Stomach (tissue), 4 donors: ENCODE measurements around the gene PALM.
"Not testable (repeated sequence)": the region's sequence is repeated elsewhere in the genome, so short reads cannot be mapped to it uniquely, and the experiment has no call there.

Experiments used
- CTCF ChIP-seq, 7 experiments: fragments of 450-650 bp in 4 of 7; fragments of 200-600 bp in 3 of 7; sonication (generic) in 3 of 7; IDR thresholded peaks; one replicate each; pipeline ENCODE4 v1.5.1; 2016 to 2019; ENCODE audit warnings: antibody characterized with exemption in 7 of 7, control low read depth in 2 of 7, mild to moderate bottlenecking in 1 of 7
- EP300 ChIP-seq: sonication (generic); formaldehyde crosslinking; IDR thresholded peaks from one replicate; pipeline ENCODE4 v1.6.1; 2017; ENCODE audit warnings: antibody characterized with exemption
- POLR2A ChIP-seq, 4 donors: fragments of 450-650 bp; IDR thresholded peaks; one replicate each; pipeline ENCODE4 v1.6.1; 2016; ENCODE audit warnings: antibody characterized with exemption in 4 of 4, control low read depth in 2 of 4, mild to moderate bottlenecking in 1 of 4, moderate library complexity in 1 of 4
- POLR2AphosphoS5 ChIP-seq, 3 donors: sonication (generic); formaldehyde crosslinking; IDR thresholded peaks; one replicate each; pipeline ENCODE4 v1.6.1; 2016; ENCODE audit warnings: antibody characterized with exemption in 3 of 3

GRCh38 chr19:745138-745537 lies 36.4 kb downstream of the PALM start:
- TF ChIP-seq POLR2A (IDR thresholded peaks at IDR 0.05); EP300; CTCF (IDR thresholded peaks at IDR 0.05); POLR2AphosphoS5 (IDR thresholded peaks at IDR 0.05): not testable (repeated sequence)
